H9 (cell line): Measurements from ENCODE around the gene ADGRD1. TPM values are rescaled to one million over a fixed set of nuclear protein-coding genes. Genes with fewer than 3 reads are reported as not detected.

ENCODE experiments used
- DNase-seq: peaks from one replicate; pipeline ENCODE4 v3.0.0-alpha.2; 2017
- H2AFZ ChIP-seq: one replicate; pipeline ENCODE4 v1.6.1; 2013; ENCODE audit warnings: mild to moderate bottlenecking, low read length, control low read depth, moderate library complexity
- H2AK5ac ChIP-seq: 2 replicates; pipeline ENCODE4 v1.6.1; 2013; ENCODE audit warnings: low read length, control low read depth, mixed read lengths; ENCODE audit not compliant: insufficient read length
- H2BK120ac ChIP-seq: one replicate; pipeline ENCODE4 v1.6.1; 2013; ENCODE audit warnings: low read depth, mild to moderate bottlenecking, low read length, control low read depth, inconsistent platforms; ENCODE audit not compliant: poor library complexity, severe bottlenecking
- H2BK12ac ChIP-seq: 2 replicates; pipeline ENCODE4 v1.6.1; 2013; ENCODE audit warnings: low read length, control low read depth, mixed read lengths, low read depth; ENCODE audit not compliant: insufficient read length
- H2BK15ac ChIP-seq: 2 replicates; pipeline ENCODE4 v1.6.1; 2013; ENCODE audit warnings: low read depth, low read length, control low read depth
- H2BK20ac ChIP-seq: one replicate; pipeline ENCODE4 v1.6.1; 2013; ENCODE audit warnings: low read depth, mild to moderate bottlenecking, low read length, control low read depth, inconsistent platforms; ENCODE audit not compliant: poor library complexity, severe bottlenecking
- H2BK5ac ChIP-seq: 2 replicates; pipeline ENCODE4 v1.6.1; 2013; ENCODE audit warnings: low read length, control low read depth, mixed read lengths; ENCODE audit not compliant: insufficient read length
- H3K14ac ChIP-seq: 2 replicates; pipeline ENCODE4 v1.6.1; 2013; ENCODE audit warnings: low read length, control low read depth; ENCODE audit not compliant: insufficient read depth
- H3K18ac ChIP-seq: 2 replicates; pipeline ENCODE4 v1.6.1; 2013; ENCODE audit warnings: low read depth, mild to moderate bottlenecking, mixed read lengths, low read length, control low read depth; ENCODE audit not compliant: insufficient read length
- H3K23ac ChIP-seq: 2 replicates; pipeline ENCODE4 v1.6.1; 2013; ENCODE audit warnings: low read length, control low read depth, mixed read lengths, low read depth; ENCODE audit not compliant: insufficient read length
- H3K23me2 ChIP-seq: 2 replicates; pipeline ENCODE4 v1.6.1; 2013; ENCODE audit warnings: low read depth, mild to moderate bottlenecking, mixed read lengths, low read length, control low read depth; ENCODE audit not compliant: insufficient read length, poor library complexity, severe bottlenecking
- H3K27ac ChIP-seq: 2 replicates; pipeline ENCODE4 v1.5.1; 2013; ENCODE audit warnings: low read length, control low read depth, mixed read lengths, low read depth; ENCODE audit not compliant: insufficient read length
- H3K27me3 ChIP-seq: 2 replicates; pipeline ENCODE4 v1.6.1; 2013; ENCODE audit warnings: low read length, control low read depth, inconsistent platforms; ENCODE audit not compliant: insufficient read depth
- H3K4ac ChIP-seq: 2 replicates; pipeline ENCODE4 v1.6.1; 2013; ENCODE audit warnings: low read depth, mild to moderate bottlenecking, control low read depth, inconsistent platforms, low read length, moderate library complexity
- H3K4me1 ChIP-seq: 2 replicates; pipeline ENCODE4 v1.6.1; 2013; ENCODE audit warnings: low read length, control low read depth, inconsistent platforms; ENCODE audit not compliant: insufficient read depth
- H3K4me2 ChIP-seq: 2 replicates; pipeline ENCODE4 v1.6.1; 2013; ENCODE audit warnings: low read length, control low read depth, mixed read lengths; ENCODE audit not compliant: insufficient read length, insufficient read depth
- H3K56ac ChIP-seq: 2 replicates; pipeline ENCODE4 v1.6.1; 2013; ENCODE audit warnings: low read depth, mild to moderate bottlenecking, mixed read lengths, low read length, control low read depth; ENCODE audit not compliant: insufficient read length
- H3K79me1 ChIP-seq: 2 replicates; pipeline ENCODE4 v1.6.1; 2013; ENCODE audit warnings: low read depth, mild to moderate bottlenecking, moderate library complexity, low read length, control low read depth, inconsistent platforms; ENCODE audit not compliant: insufficient read depth, poor library complexity, severe bottlenecking
- H3K79me2 ChIP-seq: 2 replicates; pipeline ENCODE4 v1.6.1; 2013; ENCODE audit warnings: low read length, control low read depth, inconsistent platforms; ENCODE audit not compliant: insufficient read depth
- H3K9ac ChIP-seq: 2 replicates; pipeline ENCODE4 v1.6.1; 2013; ENCODE audit warnings: low read length, control low read depth, mixed read lengths; ENCODE audit not compliant: insufficient read length; ENCODE audit errors: extremely low read depth
- H3K9me3 ChIP-seq: one replicate; pipeline ENCODE4 v1.6.1; 2013; ENCODE audit warnings: low read depth, low read length, inconsistent platforms; ENCODE audit not compliant: control insufficient read depth
- H3T11ph ChIP-seq: one replicate; pipeline ENCODE4 v1.6.1; 2013; ENCODE audit warnings: mild to moderate bottlenecking, low read length, control low read depth, inconsistent platforms
- H4K20me1 ChIP-seq: one replicate; pipeline ENCODE4 v1.6.1; 2013; ENCODE audit not compliant: control insufficient read depth, insufficient read length, insufficient read depth
- H4K5ac ChIP-seq: 2 replicates; pipeline ENCODE4 v1.6.1; 2013; ENCODE audit warnings: low read depth, mild to moderate bottlenecking, mixed read lengths, low read length, control low read depth; ENCODE audit not compliant: insufficient read length
- H4K8ac ChIP-seq: replicated peaks from 2 replicates; pipeline ENCODE4 v1.6.1; 2013; ENCODE audit warnings: low read length, control low read depth, mixed read lengths, low read depth; ENCODE audit not compliant: insufficient read length
- H4K91ac ChIP-seq: 2 replicates; pipeline ENCODE4 v1.6.1; 2013; ENCODE audit warnings: low read depth, mild to moderate bottlenecking, moderate library complexity, mixed read lengths, low read length, control low read depth; ENCODE audit not compliant: insufficient read length
- H3K27ac Mint-ChIP-seq, 3 experiments: 2 replicates in 2 of 3; 3 replicates in 1 of 3; pipeline ENCODE4 v1.8.0; 2020 to 2021; ENCODE audit warnings: mixed read lengths in 3 of 3, mild to moderate bottlenecking in 1 of 3, moderate library complexity in 1 of 3
- H3K27me3 Mint-ChIP-seq: 2 replicates; pipeline ENCODE4 v1.8.0; 2021; ENCODE audit warnings: low read depth, mild to moderate bottlenecking, moderate library complexity, mixed read lengths
- H3K36me3 Mint-ChIP-seq, 3 experiments: 2 replicates in 2 of 3; 3 replicates in 1 of 3; pipeline ENCODE4 v1.8.0; 2020 to 2021; ENCODE audit warnings: low read depth in 3 of 3, mixed read lengths in 3 of 3; ENCODE audit not compliant: insufficient read depth in 1 of 3
- H3K4me1 Mint-ChIP-seq, 2 experiments: 2 replicates each; pipeline ENCODE4 v1.8.0; 2020; ENCODE audit warnings: mixed read lengths in 2 of 2
- H3K4me3 Mint-ChIP-seq, 2 experiments: 2 replicates in 1 of 2; 3 replicates in 1 of 2; pipeline ENCODE4 v1.8.0; 2020 to 2021; ENCODE audit warnings: mild to moderate bottlenecking in 2 of 2, mixed read lengths in 2 of 2, moderate library complexity in 1 of 2
- H3K9me3 Mint-ChIP-seq, 2 experiments: 2 replicates in 1 of 2; 3 replicates in 1 of 2; pipeline ENCODE4 v1.8.0; 2020; ENCODE audit warnings: mild to moderate bottlenecking in 2 of 2, mixed read lengths in 2 of 2, moderate library complexity in 1 of 2
- CTCF ChIP-seq: fragments of 200-600 bp; sonication (generic); conservative IDR thresholded peaks from 3 replicates; pipeline ENCODE4 v1.8.0; 2021; ENCODE audit warnings: antibody characterized with exemption, mild to moderate bottlenecking
- WGBS: extraction: QIAGEN DNeasy Blood & Tissue Kit; methylation state at CpG from one replicate; pipeline ENCODE4 v1.1.7; 2013; ENCODE audit warnings: missing lambda C conversion rate, low lambda C conversion rate, mixed read lengths; ENCODE audit not compliant: insufficient read length; ENCODE audit errors: extremely low coverage; 5-methylcytosine and 5-hydroxymethylcytosine counted together
- total RNA-seq: library from RNA; stranded (reverse); gene quantifications from 2 replicates; pipeline ENCODE4 v1.2.1, GENCODE V29; 2021

ADGRD1 gene
- total RNA-seq, 1 experiment from 2014 or later, result 0.52 TPM

GRCh38 chr12:131146173-131146675, 192.5 kb downstream of the ADGRD1 start:
- H3K9ac ChIP-seq, result no peak overlapping the region
- H3K4me3 Mint-ChIP-seq, result no peak overlapping the region

More at GRCh38 chr12:131146173-131146675, 192.5 kb downstream of the ADGRD1 start:
- Histone ChIP-seq H3K9me3 (no peaks in the 10 kb centered on the region), H2AFZ (no peak overlapping the region), H4K20me1 (no peaks in the 10 kb centered on the region), H3K79me1 (no peaks in the 10 kb centered on the region), H4K8ac (no peak overlapping the region), H2BK120ac (no peak overlapping the region), H2BK12ac (no peak overlapping the region), H3K4me2 (no peak overlapping the region), H3K79me2 (no peaks in the 10 kb centered on the region), H3K56ac (no peak overlapping the region), H2BK5ac (no peak overlapping the region), H3K23me2 (no peaks in the 10 kb centered on the region), H4K91ac (no peak overlapping the region), H3K27me3 (no peaks in the 10 kb centered on the region), H3K18ac (no peak overlapping the region), H3K14ac (no peak overlapping the region), H3K4me1 (no peaks in the 10 kb centered on the region), H2BK20ac (no peak overlapping the region), H3K27ac (no peak overlapping the region), H3K4ac (no peak overlapping the region), H4K5ac (no peak overlapping the region), H3K23ac (no peak overlapping the region), H3T11ph (no peak overlapping the region), H2AK5ac (no peak overlapping the region), H2BK15ac (no peak overlapping the region)
- no peak for TF ChIP-seq CTCF
- H3K36me3 Mint-ChIP-seq, result no peaks in the 10 kb centered on the region
- DNase-seq, result no peak
- H3K27ac Mint-ChIP-seq, result no peak overlapping the region
- H3K9me3 Mint-ChIP-seq, result 0 out of 5 replicates have a peak, but pooled peaks cover 0 to 2% of the 10 kb centered on the region in 2 experiments
- peaks cover 0 to 8% of the 10 kb centered on the region in 2 experiments; a peak in 1 of 4 replicates for H3K4me1 Mint-ChIP-seq
- peaks cover 18% of the 10 kb centered on the region; the same call in 1 of the 2 replicates for H3K27me3 Mint-ChIP-seq
- no CpG with 5 or more reads among the region's 5 CpGs for WGBS
